ENCODE results near the gene FCER1A. TPM values are rescaled to one million over a fixed set of nuclear protein-coding genes. Genes with fewer than 3 reads are reported as not detected.

FCER1A gene
- total RNA-seq (2014; rRNA removed; shearing (Covaris generic); ENCODE audit: low replicate concordance), result not detected in 2 replicates

GRCh38 chr1:159302095-159302494 lies at the start of gene FCER1A:
TSS of gene FCER1A (plus strand) at chr1:159302336. CDS start at chr1:159302365, 29 bp downstream.
- in situ Hi-C loops (cut with HindIII; ENCODE audit: low pct_unique_long_range_greater_than_20kb, low sequenced_read_pairs), result no loop called here
- no peak for DNase-seq (ENCODE audit: low read depth)

GRCh38 chr1:159261311-159261710 lies 40.8 kb upstream of the FCER1A start:
- in situ Hi-C loops (cut with HindIII; ENCODE audit: low pct_unique_long_range_greater_than_20kb, low sequenced_read_pairs), result no loop called here
- DNase-seq (ENCODE audit: low read depth), result no peak

GRCh38 chr1:159261721-159262494 lies 40.2 kb upstream of the FCER1A start:
- DNase-seq (ENCODE audit: low read depth), result no peak
- in situ Hi-C loops (cut with HindIII; ENCODE audit: low pct_unique_long_range_greater_than_20kb, low sequenced_read_pairs), result no loop called here

GRCh38 chr1:159266832-159267231 lies 35.3 kb upstream of the FCER1A start:
- DNase-seq (ENCODE audit: low read depth), result no peak
- in situ Hi-C loops (cut with HindIII; ENCODE audit: low pct_unique_long_range_greater_than_20kb, low sequenced_read_pairs), result no loop called here

- in situ Hi-C loops (cut with HindIII; ENCODE audit: low pct_unique_long_range_greater_than_20kb, low sequenced_read_pairs), result no loop called here
These were observed 27.5 kb upstream of the FCER1A start for GRCh38 chr1:159274631-159275030.

GRCh38 chr1:159275891-159276290 lies 26.2 kb upstream of the FCER1A start:
- no peak for DNase-seq (ENCODE audit: low read depth)
- in situ Hi-C loops (cut with HindIII; ENCODE audit: low pct_unique_long_range_greater_than_20kb, low sequenced_read_pairs), result no loop called here

More at GRCh38 chr1:159274631-159275030, 27.5 kb upstream of the FCER1A start:
- DNase-seq (ENCODE audit: low read depth), result no peak

GRCh38 chr1:159279773-159280172 lies 22.4 kb upstream of the FCER1A start:
- in situ Hi-C loops (cut with HindIII; ENCODE audit: low pct_unique_long_range_greater_than_20kb, low sequenced_read_pairs), result no loop called here

GRCh38 chr1:159282118-159282517 lies 20.0 kb upstream of the FCER1A start:
- in situ Hi-C loops (cut with HindIII; ENCODE audit: low pct_unique_long_range_greater_than_20kb, low sequenced_read_pairs), result no loop called here
- peak; percentile 34 for DNase-seq (ENCODE audit: low read depth)

More at GRCh38 chr1:159279773-159280172, 22.4 kb upstream of the FCER1A start:
- DNase-seq (ENCODE audit: low read depth), result peak; percentile 26

GRCh38 chr1:159289060-159289459 lies 13.1 kb upstream of the FCER1A start:
- in situ Hi-C loops (cut with HindIII; ENCODE audit: low pct_unique_long_range_greater_than_20kb, low sequenced_read_pairs), result no loop called here
- no peak for DNase-seq (ENCODE audit: low read depth)

GRCh38 chr1:159291424-159291823 lies 10.7 kb upstream of the FCER1A start:
- in situ Hi-C loops (cut with HindIII; ENCODE audit: low pct_unique_long_range_greater_than_20kb, low sequenced_read_pairs), result no loop called here
- no peak for DNase-seq (ENCODE audit: low read depth)

- in situ Hi-C loops (cut with HindIII; ENCODE audit: low pct_unique_long_range_greater_than_20kb, low sequenced_read_pairs), result no loop called here
- no peak for DNase-seq (ENCODE audit: low read depth)
These were observed 5.3 kb upstream of the FCER1A start for GRCh38 chr1:159296706-159297375.

- no peak for DNase-seq (ENCODE audit: low read depth)
- in situ Hi-C loops (cut with HindIII; ENCODE audit: low pct_unique_long_range_greater_than_20kb, low sequenced_read_pairs), result no loop called here
These were observed 2.0 kb upstream of the FCER1A start for GRCh38 chr1:159300146-159300545.

GRCh38 chr1:159307346-159308020 lies 5.3 kb downstream of the FCER1A start:
- no peak for DNase-seq (ENCODE audit: low read depth)
- in situ Hi-C loops (cut with HindIII; ENCODE audit: low pct_unique_long_range_greater_than_20kb, low sequenced_read_pairs), result no loop called here

- in situ Hi-C loops (cut with HindIII; ENCODE audit: low pct_unique_long_range_greater_than_20kb, low sequenced_read_pairs), result no loop called here
- DNase-seq (ENCODE audit: low read depth), result no peak
These were observed 9.5 kb downstream of the FCER1A start for GRCh38 chr1:159311679-159312078.

- in situ Hi-C loops (cut with HindIII; ENCODE audit: low pct_unique_long_range_greater_than_20kb, low sequenced_read_pairs), result no loop called here
- DNase-seq (ENCODE audit: low read depth), result no peak
These were observed 13.2 kb downstream of the FCER1A start for GRCh38 chr1:159315381-159315780.

GRCh38 chr1:159318784-159319551 lies 16.8 kb downstream of the FCER1A start:
- no peak for DNase-seq (ENCODE audit: low read depth)
- in situ Hi-C loops (cut with HindIII; ENCODE audit: low pct_unique_long_range_greater_than_20kb, low sequenced_read_pairs), result no loop called here

- in situ Hi-C loops (cut with HindIII; ENCODE audit: low pct_unique_long_range_greater_than_20kb, low sequenced_read_pairs), result no loop called here
- no peak for DNase-seq (ENCODE audit: low read depth)
These were observed 32.7 kb downstream of the FCER1A start for GRCh38 chr1:159334797-159335196.

GRCh38 chr1:159338018-159338417 lies 35.9 kb downstream of the FCER1A start:
- in situ Hi-C loops (cut with HindIII; ENCODE audit: low pct_unique_long_range_greater_than_20kb, low sequenced_read_pairs), result no loop called here
- DNase-seq (ENCODE audit: low read depth), result no peak
